Transverse colon (tissue), 4 donors: Measurements from ENCODE around the gene OPTN. TPM values are rescaled to one million over a fixed set of nuclear protein-coding genes. Genes with fewer than 3 reads are reported as not detected.

Experiments used
- DNase-seq: peaks from one replicate; pipeline ENCODE4 v3.0.0-alpha.2; 2019
- H3K27ac ChIP-seq, 4 donors: fragments of 200-600 bp; sonication (generic); 2 replicates each; pipeline ENCODE4 v1.5.1; 2016 to 2018; ENCODE audit warnings: inconsistent platforms in 4 of 4
- H3K27me3 ChIP-seq: fragments of 200-600 bp; sonication (generic); 2 replicates; pipeline ENCODE4 v1.5.1; 2017; ENCODE audit warnings: inconsistent platforms
- H3K36me3 ChIP-seq, 4 donors: fragments of 200-600 bp; sonication (generic); 2 replicates each; pipeline ENCODE4 v1.5.1; 2017 to 2019; ENCODE audit warnings: inconsistent platforms in 4 of 4
- H3K4me1 ChIP-seq, 4 donors: fragments of 200-600 bp; sonication (generic); 2 replicates each; pipeline ENCODE4 v1.5.1; 2017 to 2020; ENCODE audit warnings: inconsistent platforms in 4 of 4
- H3K4me3 ChIP-seq, 4 donors: fragments of 200-600 bp; sonication (generic); 1 replicate in 1 of 4; 2 replicates in 3 of 4; pipeline versions ENCODE4 v1.5.1 to v1.6.1; 2017 to 2019; ENCODE audit warnings: inconsistent platforms in 4 of 4
- H3K9me3 ChIP-seq, 2 donors: fragments of 200-600 bp; sonication (generic); 2 replicates each; pipeline ENCODE4 v1.5.1; 2017 to 2019; ENCODE audit warnings: inconsistent platforms in 2 of 2
- CTCF ChIP-seq, 5 experiments: fragments of 200-600 bp in 3 of 5; fragments of 450-650 bp in 2 of 5; sonication (generic) in 3 of 5; IDR thresholded peaks; 1 replicate in 2 of 5; 2 replicates in 3 of 5; pipeline ENCODE4 v1.5.1; 2016 to 2017; ENCODE audit warnings: antibody characterized with exemption in 5 of 5, inconsistent platforms in 3 of 5, mild to moderate bottlenecking in 2 of 5, moderate library complexity in 1 of 5
- EP300 ChIP-seq: sonication (generic); formaldehyde crosslinking; IDR thresholded peaks from one replicate; pipeline ENCODE4 v1.6.1; 2017; ENCODE audit warnings: antibody characterized with exemption, low read depth
- POLR2A ChIP-seq: fragments of 450-650 bp; IDR thresholded peaks from one replicate; pipeline ENCODE4 v1.6.1; 2016; ENCODE audit warnings: antibody characterized with exemption, mild to moderate bottlenecking, moderate library complexity
- POLR2AphosphoS5 ChIP-seq, 3 donors: sonication (generic); formaldehyde crosslinking; IDR thresholded peaks; one replicate each; pipeline ENCODE4 v1.6.1; 2016; ENCODE audit warnings: antibody characterized with exemption in 3 of 3
- WGBS, 2 donors: methylation state at CpG; one replicate each; pipeline ENCODE4 v1.1.5; 2018; ENCODE audit warnings: low coverage in 1 of 2; 5-methylcytosine and 5-hydroxymethylcytosine counted together
- in situ Hi-C, 4 donors: fragments of 200-750 bp; cut with MboI; loops; one replicate each; pipeline versions ENCODE4 v1.15.0 to v1.15.1; 2017; ENCODE audit warnings: low sequenced_read_pairs in 3 of 4, low pct_ligation_motif_present in 1 of 4, low pct_unique_long_range_greater_than_20kb in 1 of 4
- intact Hi-C: fragments of 100-400 bp; cut with DNase I; formaldehyde crosslinking; loops from one replicate; pipeline ENCODE4 v1.15.1; 2023; ENCODE audit warnings: low total_unique reads
- total RNA-seq, 4 donors: library from RNA; depleted of rRNA; stranded (reverse); fragments of >200 nt; gene quantifications; one replicate each; pipeline ENCODE4 v1.1.0, GENCODE V29; 2016

The OPTN gene
- total RNA-seq, 4 donors from 2014 or later, result 39.2 to 74.8 (median 66.3) TPM

GRCh38 chr10:13165177-13165576 lies 65.2 kb downstream of the OPTN start:
- intact Hi-C loops (no loop called here), in situ Hi-C loops (no loop called here)
- Histone ChIP-seq H3K9me3 (no peaks in the 10 kb centered on the region), H3K27me3 (no peaks in the 10 kb centered on the region), H3K4me1 (peaks cover 0 to 17% (median 11%) of the 10 kb centered on the region in 4 donors), H3K4me3 (no peak overlapping the region), H3K36me3 (no peaks in the 10 kb centered on the region), H3K27ac (no peak overlapping the region)
- DNase-seq, result no peak
- TF ChIP-seq EP300, result no peak
- TF ChIP-seq POLR2A, result no peak
- no peak for TF ChIP-seq CTCF (IDR thresholded peaks at IDR 0.05)
- TF ChIP-seq POLR2AphosphoS5 (IDR thresholded peaks at IDR 0.05), result no peak

DNA sequence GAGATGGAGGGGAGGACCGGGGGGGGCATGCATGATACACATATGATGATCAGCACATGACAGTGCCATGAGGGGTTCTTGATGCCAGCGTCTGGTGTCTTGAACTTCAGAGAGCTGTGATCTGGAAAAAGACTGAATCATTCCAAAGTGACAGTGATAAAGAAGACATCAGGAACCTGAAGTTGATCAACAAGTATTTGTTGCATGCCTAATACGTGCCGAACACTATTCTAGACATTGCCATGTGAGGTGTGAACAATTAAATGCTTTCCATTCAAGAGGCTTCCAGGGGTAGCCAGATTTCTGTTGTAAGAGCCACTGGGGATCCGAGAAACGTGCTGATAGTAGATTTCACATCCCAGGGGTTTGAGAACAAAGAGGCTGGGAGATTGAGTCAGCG lies 67.6 kb downstream of the OPTN start:
- no peaks in the 10 kb centered on the region for H3K27me3 ChIP-seq
- TF ChIP-seq CTCF (IDR thresholded peaks at IDR 0.05) (no peak), POLR2A (no peak), POLR2AphosphoS5 (IDR thresholded peaks at IDR 0.05) (no peak), EP300 (no peak)
- no peak overlapping the region for H3K4me3 ChIP-seq
- WGBS, 2 donors, result 83 to 88% methylated on average over 6 to 7 of the region's 7 CpGs
- H3K27ac ChIP-seq, result no peak overlapping the region
- intact Hi-C loops (no loop called here), in situ Hi-C loops (no loop called here)
- H3K9me3 ChIP-seq, result no peaks in the 10 kb centered on the region
- no peaks in the 10 kb centered on the region for H3K4me1 ChIP-seq
- DNase-seq, result no peak
- H3K36me3 ChIP-seq, result no peaks in the 10 kb centered on the region

GRCh38 chr10:13168781-13169180 lies 68.8 kb downstream of the OPTN start:
- no peaks in the 10 kb centered on the region for H3K9me3 ChIP-seq
- intact Hi-C loops (no loop called here), in situ Hi-C loops (no loop called here)
- H3K4me1 ChIP-seq, result no peaks in the 10 kb centered on the region
- H3K27me3 ChIP-seq, result no peaks in the 10 kb centered on the region
- no peak overlapping the region for H3K4me3 ChIP-seq
- no peak overlapping the region for H3K27ac ChIP-seq
- TF ChIP-seq POLR2A (no peak), CTCF (IDR thresholded peaks at IDR 0.05) (no peak), EP300 (no peak), POLR2AphosphoS5 (IDR thresholded peaks at IDR 0.05) (no peak)
- DNase-seq, result no peak
- no peaks in the 10 kb centered on the region for H3K36me3 ChIP-seq
- 93% methylated on average over 3 to 6 of the region's 6 CpGs for WGBS, 2 donors

DNA sequence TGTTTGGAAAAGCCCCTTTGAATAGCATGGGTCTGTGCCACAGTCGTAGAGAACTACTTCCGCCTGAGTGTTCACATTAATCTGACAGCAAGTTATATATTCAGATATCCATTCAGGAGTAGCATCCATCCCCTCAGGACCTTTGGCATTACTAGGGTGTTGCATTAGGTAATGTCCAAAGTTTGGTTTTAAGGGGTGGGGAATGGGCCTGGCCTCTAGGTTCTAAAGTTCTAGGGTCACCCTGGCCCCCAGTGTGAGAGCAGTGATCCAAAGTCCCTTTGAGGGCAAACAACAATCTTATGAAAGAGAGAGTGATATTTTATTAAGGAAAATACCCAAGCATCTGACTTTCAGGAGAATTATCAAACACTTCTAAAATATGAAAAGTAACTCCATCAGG lies 73.7 kb downstream of the OPTN start:
- Histone ChIP-seq H3K36me3 (no peaks in the 10 kb centered on the region), H3K4me3 (no peak overlapping the region), H3K27ac (no peak overlapping the region), H3K27me3 (no peaks in the 10 kb centered on the region), H3K4me1 (no peaks in the 10 kb centered on the region), H3K9me3 (no peaks in the 10 kb centered on the region)
- WGBS, 2 donors, result 100% methylated on average over 2 of the region's 2 CpGs; no CpG with 5 or more reads in 1 of the 2 donors
- no peak for DNase-seq
- TF ChIP-seq POLR2AphosphoS5 (IDR thresholded peaks at IDR 0.05) (no peak), EP300 (no peak), CTCF (IDR thresholded peaks at IDR 0.05) (no peak), POLR2A (no peak)
- intact Hi-C loops, result no loop called here
- in situ Hi-C loops, result no loop called here
